Stimulated activated CD4-positive, alpha-beta T cell treated with anti-CD3 and anti-CD28 coated beads, Interleukin-4, amount 100 ng/mL, for 48 hours (primary cell): Measurements from ENCODE around the gene FKBP4.

ENCODE experiments used
- DNase-seq, 2 donors: peaks; one replicate each; pipeline ENCODE4 v3.0.0-alpha.2; 2020; ENCODE audit warnings: low read depth in 2 of 2

The FKBP4 gene

DNA sequence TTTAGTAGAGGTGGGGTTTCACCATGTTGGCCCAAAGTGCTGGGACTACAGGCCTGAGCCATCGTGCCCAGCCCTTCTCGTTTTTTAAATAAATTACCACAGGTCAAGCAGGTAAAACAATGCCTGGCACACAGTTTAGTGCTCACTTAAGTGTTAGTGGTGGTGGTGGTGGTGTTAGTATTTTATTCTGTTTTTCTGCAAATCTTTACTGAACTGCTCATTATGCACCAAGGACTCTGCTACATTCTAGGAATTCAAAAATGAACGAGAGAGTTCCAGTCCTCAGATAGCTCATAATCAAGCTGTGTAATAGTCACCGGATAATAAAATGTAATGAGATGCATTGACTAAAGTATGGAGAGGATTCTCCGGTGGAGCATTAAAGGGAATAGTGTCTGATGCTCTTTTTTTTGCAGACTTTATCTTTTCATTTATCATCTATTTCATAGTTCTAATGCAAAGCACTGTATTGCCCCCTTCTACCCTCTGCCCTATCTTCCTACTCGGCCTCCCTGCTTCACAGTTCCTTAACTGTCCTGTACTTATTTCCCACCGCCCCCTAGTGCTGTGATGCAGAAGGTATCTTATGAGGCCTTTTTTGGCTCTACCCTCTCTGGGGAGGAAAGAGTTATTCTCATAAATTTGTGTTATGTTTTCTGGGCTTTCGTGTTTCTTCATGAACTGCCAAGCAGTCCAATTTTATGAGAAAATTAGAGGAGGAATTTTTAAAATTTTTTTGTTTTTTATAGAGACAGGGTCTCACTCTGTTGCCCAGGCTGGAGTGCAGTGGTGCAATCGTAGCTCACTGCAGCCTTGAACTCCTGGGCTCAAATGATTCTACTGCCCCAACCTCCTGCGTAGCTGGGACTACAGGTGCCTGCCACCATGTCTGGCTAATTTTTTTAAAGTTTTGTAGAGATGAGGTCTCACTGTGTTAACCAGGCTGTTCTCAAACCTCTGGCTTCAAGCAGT, 18.7 kb downstream of the FKBP4 start:
- DNase-seq, result peak; percentile 30 to 48

DNA sequence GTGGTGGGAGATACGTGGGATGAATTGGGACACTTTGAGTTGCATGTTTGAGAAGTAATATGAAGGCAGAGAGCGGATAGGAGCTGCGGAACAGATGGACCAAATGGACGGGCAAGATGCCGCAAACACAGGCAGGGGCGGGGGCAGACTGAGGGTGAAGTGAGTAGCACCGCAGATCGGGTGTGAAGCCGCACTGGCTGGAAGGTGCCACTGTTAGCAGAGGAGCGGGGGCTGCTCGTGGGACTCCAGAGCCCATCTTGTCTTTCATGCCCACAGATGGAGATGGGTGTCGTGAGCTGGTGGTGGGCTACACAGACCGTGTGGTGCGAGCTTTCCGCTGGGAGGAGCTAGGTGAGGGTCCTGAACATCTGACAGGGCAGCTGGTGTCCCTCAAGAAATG, 25.0 kb downstream of the FKBP4 start:
- no peak for DNase-seq

DNA sequence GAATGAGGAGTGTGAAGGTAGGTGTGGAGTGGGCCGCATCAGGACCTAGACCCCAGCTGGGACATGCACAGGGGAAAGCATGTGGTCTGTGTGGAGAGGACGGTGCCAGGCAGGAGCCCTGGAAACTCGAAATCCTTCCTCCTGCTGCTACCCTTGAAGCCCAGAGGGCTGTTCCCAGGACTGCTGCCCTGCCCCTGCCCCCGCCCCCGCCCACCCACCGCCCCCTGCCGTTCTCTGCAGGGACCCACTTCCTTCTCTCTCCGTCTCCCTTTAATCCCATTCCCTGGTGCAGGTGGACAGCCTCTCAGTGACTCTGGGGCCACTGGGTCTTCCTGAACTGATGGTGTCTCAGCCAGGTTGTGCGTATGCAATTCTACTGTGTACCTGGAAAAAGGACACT, 25.7 kb downstream of the FKBP4 start:
- DNase-seq, result no peak

DNA sequence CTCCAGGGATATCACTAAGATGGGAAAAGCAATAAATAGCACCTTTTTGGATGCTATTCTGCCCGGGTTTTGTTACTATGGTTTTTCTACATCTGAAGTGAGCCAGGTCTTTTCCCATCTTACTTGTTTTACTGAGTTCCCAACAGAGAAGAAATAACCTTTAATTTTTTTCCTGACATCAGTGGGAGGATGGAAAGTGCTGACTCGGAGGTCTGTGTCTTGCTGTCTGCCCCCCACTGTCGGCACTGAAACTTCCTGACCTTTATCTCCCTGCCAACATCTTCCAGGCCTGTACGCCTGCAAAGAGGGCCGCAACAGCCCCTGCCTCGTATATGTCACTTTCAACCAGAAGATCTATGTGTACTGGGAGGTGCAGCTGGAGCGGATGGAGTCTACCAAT, 28.7 kb downstream of the FKBP4 start:
- no peak for DNase-seq

DNA sequence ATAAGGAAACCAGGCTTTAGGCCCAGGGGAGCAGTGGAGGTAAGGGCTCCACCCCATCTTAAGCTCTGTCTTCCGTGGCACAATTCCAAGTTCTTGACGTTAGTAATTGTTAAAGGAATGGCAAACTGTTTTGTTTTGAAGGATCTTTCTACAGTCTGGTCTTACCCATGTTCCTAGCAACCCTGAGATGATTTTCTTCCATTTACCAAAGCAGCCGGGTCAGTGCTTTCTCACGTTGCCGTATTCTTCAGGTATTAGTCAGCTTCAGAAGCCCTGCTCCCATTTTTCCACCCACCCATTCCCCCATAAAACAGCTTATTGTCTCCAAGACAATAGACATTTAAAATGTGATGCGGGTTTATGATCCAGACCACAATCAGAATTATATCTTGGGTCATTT, 29.8 kb downstream of the FKBP4 start:
- DNase-seq, result no peak

DNA sequence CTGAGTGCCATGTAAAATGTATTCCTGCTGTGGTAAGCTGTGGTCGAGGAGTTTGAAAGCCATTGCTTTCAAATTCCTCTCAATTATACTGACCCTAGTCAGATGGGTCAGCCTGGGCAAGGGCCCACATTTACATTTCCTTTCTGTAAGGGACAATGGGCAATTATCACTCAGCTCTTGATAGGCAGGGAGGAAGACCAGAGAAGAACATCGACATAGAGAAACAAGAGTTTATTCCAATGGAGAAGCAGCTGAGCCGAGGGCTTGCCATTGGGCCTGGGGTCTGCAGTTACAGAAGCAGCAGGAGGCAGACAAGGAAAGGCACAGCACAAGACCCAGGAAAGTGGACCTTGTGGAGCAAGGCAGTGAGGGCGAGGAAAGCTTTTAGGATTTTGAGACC, 30.4 kb downstream of the FKBP4 start:
- DNase-seq, result no peak

DNA sequence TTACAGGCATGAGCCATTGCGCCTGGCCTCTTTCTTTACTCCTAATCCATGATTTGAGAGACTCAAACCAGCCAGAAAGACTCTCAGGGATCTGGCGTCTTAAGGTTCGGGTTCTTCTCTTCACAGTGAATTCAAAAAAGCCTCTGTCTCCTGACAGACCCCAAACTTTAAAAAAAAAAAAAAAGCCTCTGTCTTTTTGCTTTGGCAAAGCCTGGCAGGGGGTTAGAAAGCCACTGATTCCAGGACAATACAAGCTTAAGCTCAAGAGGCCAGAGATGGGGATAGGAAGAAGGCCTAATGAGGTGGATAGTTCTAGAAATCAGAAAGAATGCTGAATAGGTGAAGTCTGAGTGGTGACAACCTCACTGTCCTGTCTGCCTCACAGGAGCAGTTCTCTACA, 31.3 kb downstream of the FKBP4 start:
- no peak for DNase-seq

DNA sequence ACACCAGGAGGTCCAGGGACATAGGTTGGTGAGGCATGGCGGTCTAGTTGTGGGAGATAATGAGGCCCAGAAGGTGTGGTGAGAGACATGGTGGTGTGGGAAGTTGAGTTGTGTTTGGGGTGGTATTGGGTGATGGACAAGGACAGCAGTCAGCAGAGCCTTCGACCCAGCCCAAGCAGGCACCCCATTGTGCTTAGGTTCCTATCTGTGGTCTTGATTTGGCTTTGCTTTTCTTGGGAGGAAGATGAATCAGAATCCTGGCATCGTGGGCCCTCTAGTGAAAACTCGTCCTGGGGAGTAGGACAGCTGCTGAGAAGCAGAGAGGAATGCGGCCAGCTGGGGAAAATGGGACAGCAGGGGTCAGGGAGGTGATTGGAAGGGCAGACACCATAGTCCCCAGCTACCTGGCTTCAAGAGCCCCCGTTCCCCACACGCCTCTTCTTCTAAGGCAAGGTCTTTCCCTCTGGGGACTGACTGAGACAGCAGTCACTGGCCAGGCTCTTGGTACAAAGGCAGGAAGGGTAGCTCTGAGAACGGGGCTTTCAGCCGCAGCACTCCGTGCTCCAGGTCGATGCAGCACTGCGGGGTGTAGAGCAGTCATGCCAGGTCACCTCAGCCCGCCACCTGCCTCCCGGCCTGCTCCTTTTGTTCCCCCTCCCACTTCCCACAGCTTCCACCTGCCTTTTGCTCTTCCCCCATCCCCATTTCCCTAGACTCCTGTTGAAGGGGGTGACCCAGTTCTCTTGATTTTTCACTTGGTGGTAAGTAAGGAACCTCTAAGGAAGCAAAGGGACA, 32.1 kb downstream of the FKBP4 start:
- no peak for DNase-seq

DNA sequence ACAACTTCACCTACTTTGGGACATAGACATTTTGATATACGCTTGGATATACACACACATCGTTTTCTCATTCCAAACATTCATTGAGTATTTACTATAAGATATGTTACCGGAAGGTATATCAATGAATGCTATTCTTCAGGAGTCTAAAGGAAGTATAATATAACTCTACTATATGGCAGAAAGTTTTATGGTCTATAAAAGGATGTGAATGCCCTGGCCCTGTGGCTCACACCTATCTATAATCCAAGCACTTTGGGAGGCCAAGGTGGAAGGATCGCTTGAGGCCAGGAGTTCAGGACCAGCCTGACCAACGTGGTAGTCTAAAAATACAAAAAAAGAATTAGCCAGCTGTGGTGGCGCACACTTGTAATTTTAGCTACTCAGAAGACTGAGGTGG, 34.5 kb downstream of the FKBP4 start:
- no peak for DNase-seq

DNA sequence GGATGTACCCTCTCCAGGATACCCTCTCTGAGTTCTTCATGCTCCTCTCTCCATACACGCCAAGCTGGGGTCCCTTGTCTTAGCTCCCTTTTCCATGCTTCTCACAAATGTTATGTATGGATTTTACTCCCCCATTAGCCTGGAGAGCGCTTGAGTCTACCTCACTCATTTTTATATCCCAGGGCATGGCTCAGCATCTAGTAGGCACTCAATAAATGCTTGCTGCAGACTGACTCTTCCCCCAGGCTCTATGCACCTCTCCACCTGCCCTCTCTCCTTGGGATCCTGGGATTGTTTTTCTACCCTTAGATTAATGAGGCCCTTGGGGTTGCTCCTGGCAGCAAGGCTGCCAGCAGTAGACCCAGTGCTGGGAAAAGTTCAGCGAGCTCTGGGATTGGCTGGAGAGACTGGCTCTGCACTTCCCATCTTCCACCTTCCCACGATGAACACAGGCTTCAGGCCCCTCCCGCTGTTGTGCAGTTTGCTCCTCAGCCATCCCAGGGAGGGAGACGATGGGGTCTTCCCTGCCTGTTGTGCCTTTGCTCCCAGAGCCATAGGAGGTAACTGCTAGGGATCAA, 37.9 kb downstream of the FKBP4 start:
- DNase-seq, result no peak

DNA sequence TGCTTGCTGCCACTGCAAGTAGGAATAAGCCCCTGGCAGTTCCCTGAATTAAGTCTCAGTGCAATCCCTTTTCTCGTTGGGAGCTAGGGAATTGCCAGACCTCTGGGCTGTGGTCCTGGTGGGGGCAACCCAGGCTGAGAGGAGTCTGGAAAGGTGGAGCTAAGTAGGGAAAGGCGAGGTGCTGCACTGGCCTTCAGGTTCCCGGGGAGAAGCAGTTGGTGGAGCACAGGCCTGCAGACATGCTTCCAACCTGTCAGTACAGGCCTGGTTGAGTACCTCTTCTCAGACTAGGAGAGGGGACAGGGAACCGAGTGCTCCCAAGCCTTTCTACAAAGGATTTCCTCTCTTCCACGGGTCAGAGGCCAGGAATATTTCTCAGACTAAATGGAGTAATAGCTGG, 38.6 kb downstream of the FKBP4 start:
- no peak for DNase-seq

DNA sequence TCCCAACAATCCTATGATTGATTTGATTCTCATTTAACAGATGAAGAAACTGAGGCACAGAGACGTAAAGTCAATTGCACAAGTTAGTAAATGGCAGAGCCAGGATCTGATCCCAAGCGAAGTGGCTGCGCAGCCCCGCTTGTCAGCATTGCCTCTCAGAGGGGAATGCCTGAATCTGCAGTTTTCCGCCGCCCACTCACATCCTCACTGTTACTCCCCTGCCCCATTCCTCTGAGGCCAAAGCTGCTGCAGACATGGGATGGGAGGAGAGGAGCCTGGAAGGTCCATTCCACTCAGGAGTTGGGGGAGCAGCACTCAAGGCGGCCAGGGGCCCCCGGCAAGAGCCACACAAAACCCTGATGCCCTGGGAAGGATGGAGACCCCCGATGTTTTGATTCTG, 39.0 kb downstream of the FKBP4 start:
- DNase-seq, result no peak

DNA sequence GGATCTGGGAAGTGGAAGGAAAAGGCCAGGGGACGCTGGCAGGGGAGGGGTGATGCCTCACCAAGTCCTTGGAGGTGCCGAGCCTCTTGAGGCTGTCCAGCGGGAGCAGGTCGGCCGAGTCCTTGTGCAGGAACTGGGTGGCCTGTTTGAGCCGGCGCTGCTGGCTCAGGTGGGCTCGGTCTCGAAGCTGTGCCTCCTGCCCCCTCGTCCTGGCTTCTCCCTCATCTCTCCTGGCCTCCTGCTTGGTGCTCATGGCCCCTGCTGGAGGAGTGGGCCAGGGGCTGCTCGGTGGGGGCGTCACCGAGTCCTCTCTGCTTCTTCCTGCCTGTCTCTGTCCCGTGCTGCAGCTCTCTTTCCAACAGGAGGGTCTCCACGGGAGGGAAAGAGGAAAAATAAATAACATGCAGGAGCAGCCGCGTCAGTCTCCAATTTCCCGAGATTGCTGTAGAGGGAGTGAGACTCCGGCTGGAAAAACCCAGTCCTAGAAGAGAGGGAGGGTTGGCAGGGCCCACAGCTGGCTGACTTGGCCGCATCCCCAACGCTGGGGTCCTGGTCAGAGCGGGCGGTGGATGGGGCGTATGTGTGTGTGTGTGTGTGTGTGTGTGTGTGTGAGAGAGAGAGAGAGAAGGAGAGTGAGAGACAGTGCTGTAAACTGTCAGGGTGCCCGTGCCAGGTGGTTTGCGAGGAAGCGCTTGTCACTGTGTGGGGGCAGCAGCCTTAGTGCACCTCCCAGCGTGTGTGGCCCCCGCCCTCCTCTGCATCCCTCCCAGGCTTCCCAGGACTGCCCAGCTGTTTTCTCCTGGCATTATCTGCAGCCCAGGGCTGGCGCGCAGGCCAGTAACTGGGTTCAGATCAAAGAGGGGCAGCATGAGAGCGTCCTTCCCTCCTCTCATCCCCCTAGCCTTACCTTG, 40.1 kb downstream of the FKBP4 start, which contains the start of gene NRIP2:
Gene NRIP2 (minus strand): TSS at position 455 of the 911 bp plus-strand sequence. CDS start 52 bp downstream, at position 403.
- DNase-seq, result no peak

DNA sequence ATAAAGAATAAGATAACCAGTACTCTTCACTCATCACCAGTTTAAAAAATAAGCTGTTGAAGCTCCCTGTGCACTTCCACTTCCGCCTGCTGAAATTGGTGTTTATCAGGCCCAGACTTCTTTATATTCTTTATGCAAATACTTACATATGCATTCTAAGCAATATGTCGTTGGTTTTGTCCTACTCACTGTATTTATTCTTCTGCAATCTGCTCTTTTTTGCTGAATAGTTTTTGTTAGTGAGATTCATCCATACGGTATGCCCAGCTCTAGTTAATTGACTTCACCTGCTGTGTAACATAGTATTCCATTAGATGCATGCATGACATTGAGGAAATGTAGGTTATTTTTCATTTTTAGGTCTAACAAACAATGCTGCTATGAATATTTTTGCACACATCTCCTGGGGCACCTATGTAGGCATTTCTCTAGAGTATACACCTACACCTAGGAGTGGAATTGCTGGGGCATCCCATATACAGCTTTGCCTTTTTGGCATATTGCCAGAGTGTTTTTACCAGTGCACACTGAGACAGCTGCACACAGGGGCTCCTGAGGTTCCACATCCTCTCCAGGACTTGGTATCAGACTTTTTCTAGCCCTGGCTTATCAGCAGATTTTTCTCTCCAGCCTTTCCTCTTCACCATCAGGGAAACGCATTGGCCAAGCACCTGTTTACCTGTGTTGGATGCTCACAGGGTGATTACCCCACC, 41.1 kb downstream of the FKBP4 start:
- DNase-seq, result no peak

DNA sequence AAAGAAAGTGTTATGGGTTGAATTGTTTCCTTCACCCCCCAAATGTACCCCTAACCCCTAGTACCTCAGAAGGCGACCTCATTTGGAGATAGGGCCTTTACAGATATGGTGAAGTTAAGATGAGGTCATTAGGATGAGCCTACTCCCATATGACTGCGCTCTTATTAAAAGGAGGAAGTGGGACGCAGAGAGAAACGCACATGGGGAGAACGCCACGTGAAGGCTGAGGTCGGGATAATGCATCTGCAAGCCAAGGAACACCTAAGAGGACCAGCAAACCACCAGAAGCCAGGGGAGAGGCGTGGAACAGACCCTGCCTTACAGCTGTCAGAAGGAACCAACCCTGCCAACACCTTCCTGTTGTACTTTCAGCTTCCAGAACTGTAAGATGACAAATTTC, 41.8 kb downstream of the FKBP4 start:
- DNase-seq, result no peak

DNA sequence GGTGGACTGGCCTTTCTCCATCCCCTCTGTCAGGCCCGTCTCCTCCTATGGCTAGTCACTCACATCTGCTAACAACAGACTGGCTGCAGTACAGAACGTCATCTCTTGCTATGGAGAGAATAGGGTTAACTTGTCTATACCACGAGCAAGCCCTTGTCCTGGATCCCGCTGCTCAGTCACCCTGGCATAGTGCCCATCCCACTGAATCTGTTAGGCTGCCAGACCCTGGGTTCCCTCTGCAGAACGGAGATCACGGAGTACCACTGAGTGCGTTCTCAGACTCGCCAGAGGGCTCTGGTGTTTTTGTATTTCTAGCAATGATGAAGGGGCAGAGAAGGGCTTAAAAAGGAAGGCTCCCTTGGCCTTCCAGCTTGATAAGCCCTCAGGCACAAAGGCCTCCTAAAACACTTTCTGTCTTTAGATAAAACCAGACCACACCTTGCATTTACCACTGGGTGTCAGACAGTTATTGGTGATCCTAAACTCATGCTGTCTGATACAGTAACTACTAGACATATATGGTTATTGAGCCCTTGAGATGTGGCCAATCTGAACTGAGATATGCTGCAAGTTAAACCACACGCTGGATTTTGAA, 46.4 kb downstream of the FKBP4 start:
- no peak for DNase-seq

DNA sequence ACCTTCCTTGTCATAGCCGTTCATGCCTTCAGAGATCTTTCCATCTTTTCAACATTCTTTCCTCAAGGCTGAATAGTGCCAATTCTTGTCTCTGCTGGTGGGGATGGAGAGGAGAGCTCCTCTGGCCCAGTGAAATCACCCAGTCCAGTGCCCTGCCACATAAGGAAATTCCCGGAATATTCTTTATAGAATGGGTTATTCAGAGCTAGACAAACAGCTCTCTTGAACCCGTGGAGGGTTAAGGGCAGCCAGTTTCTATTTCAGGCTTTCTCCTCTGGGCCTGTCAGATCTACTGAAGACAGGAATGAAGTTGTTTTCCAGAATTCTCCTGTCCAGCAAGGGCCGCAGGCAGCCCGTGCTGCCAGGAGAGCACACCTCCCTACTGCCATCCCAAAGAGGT, 48.2 kb downstream of the FKBP4 start:
- no peak for DNase-seq

DNA sequence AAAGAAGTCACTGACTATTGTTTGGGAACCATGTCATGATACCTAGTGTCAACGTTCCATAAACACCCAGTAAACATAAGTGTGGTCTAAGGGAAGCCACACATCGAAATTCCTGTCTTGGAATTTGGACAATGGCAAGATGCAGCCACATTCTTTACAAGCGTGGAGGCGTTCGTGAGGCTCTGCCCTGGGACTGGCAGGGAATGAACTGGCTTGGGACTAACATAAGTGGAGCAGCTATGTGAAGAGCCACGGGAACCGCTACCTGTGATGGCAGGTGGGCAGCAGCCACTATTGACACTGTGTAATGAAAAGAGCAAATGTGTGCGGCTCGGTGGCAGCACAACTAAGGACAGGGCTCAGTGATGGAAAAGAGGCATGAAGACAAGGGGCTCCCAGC, 50.0 kb downstream of the FKBP4 start:
- DNase-seq, result no peak

DNA sequence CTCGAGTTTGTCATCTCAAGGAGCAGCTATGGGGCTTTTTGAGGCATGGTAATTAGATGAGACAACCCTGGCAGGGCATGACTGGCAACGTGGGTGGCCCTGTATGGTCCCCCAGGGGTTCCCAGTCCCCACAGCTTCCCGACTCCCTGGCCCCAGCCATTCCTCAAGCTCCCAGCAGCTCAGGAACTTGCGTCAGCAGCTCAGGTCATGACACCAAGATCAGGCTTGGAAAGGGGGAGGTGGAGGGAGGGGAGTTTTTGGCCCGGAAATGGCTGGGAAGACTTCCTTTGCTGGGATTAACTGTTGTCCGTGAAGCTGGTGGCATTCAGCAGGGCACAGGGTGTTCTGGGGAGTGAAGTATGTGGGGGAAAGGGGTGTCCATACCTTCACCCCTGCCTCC, 50.5 kb downstream of the FKBP4 start:
- no peak for DNase-seq

DNA sequence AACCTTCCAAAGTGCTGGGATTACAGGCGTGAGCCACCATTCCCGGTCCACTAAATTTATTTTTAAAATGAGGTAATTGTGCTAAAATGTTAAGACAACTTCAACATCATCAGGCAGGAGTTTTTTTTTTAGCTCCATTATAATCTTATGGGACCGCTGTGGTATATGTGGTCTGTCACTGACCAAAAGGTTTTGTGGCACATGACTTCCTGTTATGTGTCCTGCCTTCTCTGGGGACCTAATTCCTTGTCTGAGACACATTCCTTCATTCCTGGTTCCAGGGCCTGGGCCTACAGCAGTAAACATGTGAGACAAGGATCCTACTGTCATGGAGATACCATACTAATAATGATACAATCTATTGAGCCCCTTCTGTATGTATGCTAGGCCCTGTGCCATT, 57.2 kb downstream of the FKBP4 start:
- DNase-seq, result no peak
